Endothelial cell of umbilical vein (primary cell): ENCODE measurements around the gene CAMTA1. TPM values are rescaled to one million over a fixed set of nuclear protein-coding genes. Genes with fewer than 3 reads are reported as not detected.

Source experiments
- BruUV-seq: library from RNA; stranded (reverse); fragments of 400-500 nt; replicated peaks from 2 replicates; lab custom pipeline; 2021; lab: Mats Ljungman, UMichigan
- CTCF ChIA-PET: fragments of 300-600, 350-600 bp; sonication (Branson Sonifier 250); formaldehyde crosslinking; loops from one replicate; lab custom pipeline; 2021; ENCODE audit warnings: antibody characterized with exemption, inconsistent platforms; lab: Charles Lee
- POLR2A ChIA-PET: fragments of 300-600, 350-600 bp; sonication (Branson Sonifier 250); formaldehyde crosslinking; loops from one replicate; lab custom pipeline; 2021; ENCODE audit warnings: antibody characterized with exemption, inconsistent platforms; lab: Charles Lee
- DNase-seq: peaks from one replicate; pipeline ENCODE4 v3.0.0-alpha.2; 2011; ENCODE audit warnings: low read depth, low spot score
- FAIRE-seq: peaks from 2 replicates; lab custom pipeline; 2011; peaks lifted over from hg19 to GRCh38; lab: Jason Lieb, UNC
- H2AFZ ChIP-seq: 2 replicates; pipeline ENCODE4 v1.6.0; 2012; ENCODE audit warnings: low read depth, low read length, control low read depth, inconsistent platforms
- H3K27ac ChIP-seq: 2 replicates; pipeline ENCODE4 v1.5.1; 2011; ENCODE audit warnings: low read depth, mild to moderate bottlenecking, control low read depth, low read length, moderate library complexity; ENCODE audit not compliant: insufficient read depth
- H3K27me3 ChIP-seq, 2 experiments: 2 replicates each; pipeline versions ENCODE4 v1.6.0 to v1.6.1; 2011; ENCODE audit warnings: low read length in 2 of 2, mixed read lengths in 1 of 2; ENCODE audit not compliant: control insufficient read depth in 2 of 2, insufficient read depth in 2 of 2
- H3K36me3 ChIP-seq, 2 experiments: 2 replicates in 1 of 2; 3 replicates in 1 of 2; pipeline ENCODE4 v1.5.1; 2011; ENCODE audit warnings: low read length in 2 of 2, mild to moderate bottlenecking in 1 of 2, moderate library complexity in 1 of 2; ENCODE audit not compliant: control insufficient read depth in 2 of 2, insufficient read depth in 2 of 2; ENCODE audit errors: extremely low read depth in 1 of 2
- H3K4me1 ChIP-seq: 3 replicates; pipeline ENCODE4 v1.5.1; 2011; ENCODE audit warnings: mild to moderate bottlenecking, low read length; ENCODE audit not compliant: control insufficient read depth, insufficient read depth; ENCODE audit errors: extremely low read depth
- H3K4me2 ChIP-seq: 2 replicates; pipeline ENCODE4 v1.6.1; 2011; ENCODE audit warnings: low read length, control low read depth, mixed read lengths; ENCODE audit not compliant: insufficient read depth
- H3K4me3 ChIP-seq, 3 experiments: fragments of 200-600 bp in 1 of 3; sonication (generic), shearing (Covaris generic) in 1 of 3; replicated peaks in 1 of 3; 2 replicates each; pipeline ENCODE4 v1.5.1; 2011 to 2016; ENCODE audit warnings: control low read depth in 3 of 3, low read length in 3 of 3, mild to moderate bottlenecking in 2 of 3, inconsistent platforms in 1 of 3, low read depth in 1 of 3, moderate library complexity in 1 of 3; ENCODE audit not compliant: insufficient read depth in 1 of 3
- H3K79me2 ChIP-seq: 2 replicates; pipeline ENCODE4 v1.6.0; 2012; ENCODE audit warnings: low read length, inconsistent platforms; ENCODE audit not compliant: control insufficient read depth, insufficient read depth
- H3K9ac ChIP-seq: replicated peaks from 2 replicates; pipeline ENCODE3; 2011; ENCODE audit warnings: low read length, control low read depth; ENCODE audit not compliant: insufficient read depth; ENCODE audit errors: extremely low read depth
- H3K9me1 ChIP-seq: replicated peaks from 3 replicates; pipeline ENCODE4 v1.6.0; 2011; ENCODE audit warnings: mild to moderate bottlenecking, low read length; ENCODE audit not compliant: control insufficient read depth, insufficient read depth; ENCODE audit errors: extremely low read depth
- H3K9me3 ChIP-seq: replicated peaks from 2 replicates; pipeline ENCODE4 v1.5.1; 2012; ENCODE audit warnings: low read length, inconsistent platforms; ENCODE audit not compliant: control insufficient read depth, insufficient read depth
- H4K20me1 ChIP-seq: replicated peaks from 2 replicates; pipeline ENCODE3; 2011; ENCODE audit warnings: mild to moderate bottlenecking, low read length; ENCODE audit not compliant: control insufficient read depth, insufficient read depth; ENCODE audit errors: extremely low read depth
- CTCF ChIP-seq, 2 donors: IDR thresholded peaks; 1 replicate in 1 of 2; 2 replicates in 1 of 2; pipeline ENCODE4 v1.5.1; 2011; ENCODE audit warnings: low read length in 2 of 2, mild to moderate bottlenecking in 2 of 2, moderate library complexity in 2 of 2, control low read depth in 1 of 2, inconsistent platforms in 1 of 2, low read depth in 1 of 2; ENCODE audit not compliant: insufficient read depth in 1 of 2; ENCODE audit errors: extremely low read depth in 1 of 2
- EZH2 ChIP-seq: IDR thresholded peaks from 2 replicates; pipeline ENCODE4 v1.6.1; 2012; ENCODE audit warnings: borderline replicate concordance, low read depth, mild to moderate bottlenecking, moderate library complexity, low read length, inconsistent platforms; ENCODE audit not compliant: severe bottlenecking
- FOS ChIP-seq: IDR thresholded peaks from 2 replicates; pipeline ENCODE4 v1.6.1; 2011; ENCODE audit warnings: mild to moderate bottlenecking, low read length, moderate library complexity, borderline replicate concordance; ENCODE audit not compliant: insufficient read depth
- GATA2 ChIP-seq: IDR thresholded peaks from 2 replicates; pipeline ENCODE4 v1.7.0; 2011; ENCODE audit warnings: low read depth, mild to moderate bottlenecking, moderate library complexity, mixed read lengths, low read length; ENCODE audit not compliant: insufficient read length, insufficient read depth
- JUN ChIP-seq: IDR thresholded peaks from 2 replicates; pipeline ENCODE4 v1.6.1; 2011; ENCODE audit warnings: borderline replicate concordance, low read depth; ENCODE audit not compliant: insufficient read length, insufficient read depth
- MAX ChIP-seq: IDR thresholded peaks from 2 replicates; pipeline ENCODE4 v1.6.1; 2011; ENCODE audit not compliant: insufficient read depth, insufficient read length
- POLR2A ChIP-seq: IDR thresholded peaks from 2 replicates; pipeline ENCODE4 v1.6.1; 2012; ENCODE audit warnings: low read depth, mild to moderate bottlenecking, control low read depth, low read length
- POLR2AphosphoS5 ChIP-seq: IDR thresholded peaks from 2 replicates; pipeline ENCODE4 v1.6.1; 2012; ENCODE audit warnings: low read depth, mild to moderate bottlenecking, control low read depth, low read length, moderate library complexity; ENCODE audit not compliant: insufficient read depth
- dilution Hi-C: fragments of 300-500 bp; cut with MboI; formaldehyde crosslinking; loops from one replicate; pipeline ENCODE4 v1.15.0; 2019; ENCODE audit warnings: low sequenced_read_pairs; ENCODE audit not compliant: extremely low pct_ligation_motif_present
- intact Hi-C: fragments of 100-400 bp; cut with micrococcal nuclease; formaldehyde crosslinking; loops from one replicate; pipeline ENCODE4 v1.10.0; 2022
- polyA plus RNA-seq, 4 experiments: library from polyadenylated mRNA; depleted of rRNA in 3 of 4; stranded (reverse) in 3 of 4; unstranded in 1 of 4; fragments of >200 nt; gene quantifications; 2 replicates each; pipeline versions ENCODE4 v1.2.1 to v1.2.3, GENCODE V29; 2011 to 2012; ENCODE audit warnings: missing spikeins in 1 of 4
- total RNA-seq: library from RNA; stranded (reverse); gene quantifications from 2 replicates; pipeline ENCODE4 v1.2.3, GENCODE V29; 2021

The CAMTA1 gene
- total and polyA plus RNA-seq, 2 donors (not counting 3 experiments of a cell fraction or from before 2014, with no cell fraction given), result 50.8 to 92.7 TPM

- ChIA-PET CTCF (interaction anchor here (0.7 kb wide), 1 partner anchor 380 kb away, joined by 4 read pairs; no protein-coding TSS in a partner anchor), POLR2A (no interaction called here)
These were observed 251.1 kb downstream of the CAMTA1 start for GRCh38 chr1:7036386-7036785.

More at GRCh38 chr1:7036386-7036785, 251.1 kb downstream of the CAMTA1 start:
- Histone ChIP-seq H3K9me3 (no peaks in the 10 kb centered on the region), H3K27me3 (no peaks in the 10 kb centered on the region), H3K36me3 (no peaks in the 10 kb centered on the region), H3K4me2 (no peak overlapping the region), H3K9me1 (no peaks in the 10 kb centered on the region), H3K27ac (no peak overlapping the region), H4K20me1 (no peaks in the 10 kb centered on the region), H2AFZ (no peak overlapping the region), H3K79me2 (no peaks in the 10 kb centered on the region), H3K4me3 (no peak overlapping the region), H3K4me1 (no peaks in the 10 kb centered on the region), H3K9ac (no peak overlapping the region)
- TF ChIP-seq FOS (no peak), JUN (no peak), CTCF (IDR thresholded peaks at IDR 0.05; ENCODE audit: extremely low read depth in 1 of 2, insufficient read depth in 1 of 2, low read depth in 1 of 2, low read length in 2 of 2) (no peak), POLR2A (no peak), POLR2AphosphoS5 (no peak), EZH2 (no peak), GATA2 (no peak), MAX (no peak)
- intact Hi-C loops, result loop anchor here (10.0 kb wide), 1 partner anchor 78 kb away; no protein-coding TSS in a partner anchor
- dilution Hi-C loops, result no loop called here
- DNase-seq (no peak), FAIRE-seq (no peak)
- no TSS peak for BruUV-seq
